ENCODE results near the gene PIH1D2.
"Not testable (repeated sequence)": the region's sequence is repeated elsewhere in the genome, so short reads cannot be mapped to it uniquely, and the experiment has no call there.

The PIH1D2 gene

GRCh38 chr11:112049777-112050176 is 24.0 kb downstream of the PIH1D2 start:
- no peak overlapping the region for H3K9ac ChIP-seq (ENCODE audit: low read length)
- no peaks in the 10 kb centered on the region for H3K27me3 ChIP-seq (ENCODE audit: insufficient read depth, low read length)
- no peak overlapping the region for H3K4me2 ChIP-seq (ENCODE audit: low read length)
- H2AFZ ChIP-seq (ENCODE audit: low read length), result no peak overlapping the region
- H3K79me2 ChIP-seq (ENCODE audit: insufficient read depth, low read length), result 0 out of 2 replicates have a peak, but pooled peaks cover 8% of the 10 kb centered on the region
- no peak for TF ChIP-seq EZH2 (IDR thresholded peaks at IDR 0.05; ENCODE audit: borderline replicate concordance, low read length)
- TF ChIP-seq CTCF (IDR thresholded peaks at IDR 0.05; ENCODE audit: low read length), result no peak
- no peaks in the 10 kb centered on the region for H3K9me3 ChIP-seq (ENCODE audit: low read length)
- peaks cover 11% of the 10 kb centered on the region for H3K4me1 ChIP-seq (ENCODE audit: insufficient read depth, low read length, severe bottlenecking)
- no peak overlapping the region for H3K4me3 ChIP-seq (ENCODE audit: low read depth, low read length, poor library complexity, severe bottlenecking)
- H3K9me2 ChIP-seq (ENCODE audit: low read depth, low read length), result no peaks in the 10 kb centered on the region
- H3K36me3 ChIP-seq (ENCODE audit: insufficient read depth, low read length), result peaks cover 98% of the 10 kb centered on the region
- H4K20me1 ChIP-seq (ENCODE audit: insufficient read depth, low read length), result no peaks in the 10 kb centered on the region
- no peak overlapping the region for H3K27ac ChIP-seq (ENCODE audit: low read depth, low read length, poor library complexity, severe bottlenecking)
- H3F3A ChIP-seq (ENCODE audit: insufficient read depth, low read length), result no peaks in the 10 kb centered on the region

GRCh38 chr11:112048256-112048655 is 25.6 kb downstream of the PIH1D2 start:
- Histone ChIP-seq H3K36me3 (ENCODE audit: insufficient read depth, low read length) (peaks cover 100% of the 10 kb centered on the region), H3K4me1 (ENCODE audit: insufficient read depth, low read length, severe bottlenecking) (peaks cover 11% of the 10 kb centered on the region)
- not testable (repeated sequence) for H3F3A ChIP-seq (ENCODE audit: insufficient read depth, low read length); H3K27ac ChIP-seq (ENCODE audit: low read depth, low read length, poor library complexity, severe bottlenecking); H3K27me3 ChIP-seq (ENCODE audit: insufficient read depth, low read length); H3K9me3 ChIP-seq (ENCODE audit: low read length); H4K20me1 ChIP-seq (ENCODE audit: insufficient read depth, low read length); H3K79me2 ChIP-seq (ENCODE audit: insufficient read depth, low read length); H3K4me3 ChIP-seq (ENCODE audit: low read depth, low read length, poor library complexity, severe bottlenecking); H3K9ac ChIP-seq (ENCODE audit: low read length); H3K4me2 ChIP-seq (ENCODE audit: low read length); H3K9me2 ChIP-seq (ENCODE audit: low read depth, low read length); H2AFZ ChIP-seq (ENCODE audit: low read length)

- not testable (repeated sequence) for H3F3A ChIP-seq (ENCODE audit: insufficient read depth, low read length)
- peaks cover 100% of the 10 kb centered on the region for H3K36me3 ChIP-seq (ENCODE audit: insufficient read depth, low read length)
Observed at GRCh38 chr11:112046647-112047046, 27.2 kb downstream of the PIH1D2 start.

GRCh38 chr11:112044961-112045360 is 28.9 kb downstream of the PIH1D2 start:
- no peaks in the 10 kb centered on the region for H4K20me1 ChIP-seq (ENCODE audit: insufficient read depth, low read length)
- no peaks in the 10 kb centered on the region for H3F3A ChIP-seq (ENCODE audit: insufficient read depth, low read length)
- H3K79me2 ChIP-seq (ENCODE audit: insufficient read depth, low read length), result peaks cover 14% of the 10 kb centered on the region; the same call in 1 of the 2 replicates
- no peak overlapping the region for H3K27ac ChIP-seq (ENCODE audit: low read depth, low read length, poor library complexity, severe bottlenecking)
- no peaks in the 10 kb centered on the region for H3K9me2 ChIP-seq (ENCODE audit: low read depth, low read length)
- H3K27me3 ChIP-seq (ENCODE audit: insufficient read depth, low read length), result no peaks in the 10 kb centered on the region
- H3K4me1 ChIP-seq (ENCODE audit: insufficient read depth, low read length, severe bottlenecking), result no peaks in the 10 kb centered on the region
- no peak overlapping the region for H2AFZ ChIP-seq (ENCODE audit: low read length)
- H3K9ac ChIP-seq (ENCODE audit: low read length), result no peak overlapping the region
- no peak for TF ChIP-seq EZH2 (IDR thresholded peaks at IDR 0.05; ENCODE audit: borderline replicate concordance, low read length)
- no peak for TF ChIP-seq CTCF (IDR thresholded peaks at IDR 0.05; ENCODE audit: low read length)
- peaks cover 98% of the 10 kb centered on the region for H3K36me3 ChIP-seq (ENCODE audit: insufficient read depth, low read length)
- no peaks in the 10 kb centered on the region for H3K9me3 ChIP-seq (ENCODE audit: low read length)
- no peak overlapping the region for H3K4me2 ChIP-seq (ENCODE audit: low read length)
- no peak overlapping the region for H3K4me3 ChIP-seq (ENCODE audit: low read depth, low read length, poor library complexity, severe bottlenecking)

More at GRCh38 chr11:112046647-112047046, 27.2 kb downstream of the PIH1D2 start:
- not testable (repeated sequence) for H3K27ac ChIP-seq (ENCODE audit: low read depth, low read length, poor library complexity, severe bottlenecking); H3K4me2 ChIP-seq (ENCODE audit: low read length); H4K20me1 ChIP-seq (ENCODE audit: insufficient read depth, low read length); H3K9me3 ChIP-seq (ENCODE audit: low read length); H3K4me3 ChIP-seq (ENCODE audit: low read depth, low read length, poor library complexity, severe bottlenecking); H3K9me2 ChIP-seq (ENCODE audit: low read depth, low read length); H3K9ac ChIP-seq (ENCODE audit: low read length); H2AFZ ChIP-seq (ENCODE audit: low read length); H3K27me3 ChIP-seq (ENCODE audit: insufficient read depth, low read length)
- Histone ChIP-seq H3K79me2 (ENCODE audit: insufficient read depth, low read length) (peaks cover 14% of the 10 kb centered on the region; the same call in 1 of the 2 replicates), H3K4me1 (ENCODE audit: insufficient read depth, low read length, severe bottlenecking) (peaks cover 11% of the 10 kb centered on the region)
